GM10847 (cell line): Measurements from ENCODE around the gene TROAP.

Experiments
- POLR2A ChIP-seq: IDR thresholded peaks from 2 replicates; pipeline ENCODE4 v1.6.1; 2011; ENCODE audit not compliant: insufficient read length; ENCODE audit errors: extremely low read depth

Gene TROAP

DNA sequence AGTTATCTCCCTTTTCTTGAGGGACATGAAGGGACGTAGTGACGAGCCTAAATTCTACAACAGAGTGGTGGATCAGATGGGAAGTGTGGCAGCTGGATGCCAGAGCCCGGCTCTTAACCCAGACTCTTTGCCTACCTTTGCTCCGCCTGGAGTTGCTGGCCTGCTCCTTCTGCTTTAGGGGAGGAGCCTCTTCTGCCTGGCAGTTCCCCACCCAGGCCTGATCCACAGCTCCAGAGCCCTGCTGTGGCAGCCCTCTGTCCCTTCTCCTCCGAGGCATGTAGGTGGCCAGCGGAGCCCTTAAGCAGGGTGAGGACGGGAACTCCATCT, 30.4 kb upstream of the TROAP start:
- no peak for TF ChIP-seq POLR2A

DNA sequence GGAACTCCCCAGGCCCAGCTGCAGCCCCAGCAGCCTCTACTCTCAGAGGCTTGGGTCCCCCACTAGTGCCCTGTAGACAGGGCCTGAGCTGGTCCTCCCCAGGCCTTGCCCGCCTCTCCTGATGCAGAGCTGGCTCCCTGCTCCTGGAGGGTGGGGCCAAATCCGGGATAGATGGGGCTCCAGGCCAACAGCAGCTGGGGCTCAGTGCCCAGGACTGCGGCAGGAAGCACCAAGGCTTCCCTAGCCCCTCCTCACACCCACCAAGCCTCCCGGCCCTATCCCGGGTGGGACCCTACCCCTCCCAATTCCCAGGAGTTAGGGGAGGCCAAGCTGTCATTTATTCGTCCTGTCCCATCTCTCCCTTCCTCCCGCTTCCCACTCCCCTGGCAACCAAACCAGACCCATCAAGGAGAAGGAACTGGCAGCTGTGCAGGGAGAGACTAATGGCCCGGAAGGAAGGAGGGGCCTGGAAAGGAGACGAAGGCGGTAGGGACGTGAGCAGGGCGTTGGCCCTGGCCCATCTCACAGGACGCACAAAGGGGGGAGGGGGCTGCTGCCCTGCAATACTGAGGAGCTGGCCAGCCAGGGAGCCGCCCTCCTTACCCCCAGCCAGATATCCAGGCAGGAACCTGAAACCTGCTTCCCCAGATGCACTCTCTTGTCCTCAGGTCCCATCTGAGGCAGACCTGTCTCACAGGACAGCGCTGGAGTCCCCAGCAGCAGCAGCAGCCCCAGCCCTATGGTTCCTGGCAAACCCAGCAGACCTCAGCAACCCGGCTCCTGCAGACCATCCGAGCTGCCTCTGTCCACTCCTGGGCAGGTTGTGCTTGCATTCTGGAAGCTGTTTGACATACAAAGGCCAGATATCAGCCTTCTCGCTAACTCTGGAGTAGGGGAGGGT, 29.7 kb upstream of the TROAP start:
- TF ChIP-seq POLR2A: no peak

DNA sequence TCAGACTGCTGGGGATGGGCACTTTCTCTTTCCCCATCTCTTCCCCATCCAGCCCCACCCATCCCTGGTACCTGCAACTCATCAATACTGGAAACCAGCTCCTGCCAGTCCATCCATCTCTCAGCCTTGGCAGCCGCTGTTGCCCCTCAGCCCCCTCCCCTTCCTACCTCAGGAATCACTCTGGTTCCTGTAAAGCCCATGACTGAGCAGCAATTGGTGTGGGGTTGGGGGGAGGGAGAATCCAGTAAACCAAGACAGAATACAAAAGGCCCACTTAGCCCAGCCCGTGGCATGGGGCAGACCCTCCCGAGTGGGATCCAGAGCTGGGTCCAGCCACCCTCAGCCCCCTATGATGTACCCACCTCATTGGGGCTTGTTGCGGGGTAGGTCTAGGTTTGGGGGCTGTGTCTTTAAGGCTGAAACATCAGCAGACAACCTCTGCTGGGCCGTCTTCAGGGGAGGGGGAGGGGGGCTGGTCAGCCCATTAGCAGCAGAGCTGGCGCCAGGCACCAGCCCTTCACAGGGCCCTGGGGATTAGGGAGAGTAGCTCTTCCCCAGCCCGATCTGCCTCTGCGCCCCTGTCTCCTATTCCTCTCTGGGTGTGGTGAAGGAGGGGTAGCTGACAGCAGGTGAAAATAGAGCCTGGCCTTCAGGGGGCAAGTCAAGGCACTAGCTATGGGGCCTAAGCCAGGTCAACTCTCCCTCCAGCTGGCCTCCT, 28.8 kb upstream of the TROAP start:
- no peak for TF ChIP-seq POLR2A

GRCh38 chr12:49294804-49295081, 28.3 kb upstream of the TROAP start:
- TF ChIP-seq POLR2A: no peak

DNA sequence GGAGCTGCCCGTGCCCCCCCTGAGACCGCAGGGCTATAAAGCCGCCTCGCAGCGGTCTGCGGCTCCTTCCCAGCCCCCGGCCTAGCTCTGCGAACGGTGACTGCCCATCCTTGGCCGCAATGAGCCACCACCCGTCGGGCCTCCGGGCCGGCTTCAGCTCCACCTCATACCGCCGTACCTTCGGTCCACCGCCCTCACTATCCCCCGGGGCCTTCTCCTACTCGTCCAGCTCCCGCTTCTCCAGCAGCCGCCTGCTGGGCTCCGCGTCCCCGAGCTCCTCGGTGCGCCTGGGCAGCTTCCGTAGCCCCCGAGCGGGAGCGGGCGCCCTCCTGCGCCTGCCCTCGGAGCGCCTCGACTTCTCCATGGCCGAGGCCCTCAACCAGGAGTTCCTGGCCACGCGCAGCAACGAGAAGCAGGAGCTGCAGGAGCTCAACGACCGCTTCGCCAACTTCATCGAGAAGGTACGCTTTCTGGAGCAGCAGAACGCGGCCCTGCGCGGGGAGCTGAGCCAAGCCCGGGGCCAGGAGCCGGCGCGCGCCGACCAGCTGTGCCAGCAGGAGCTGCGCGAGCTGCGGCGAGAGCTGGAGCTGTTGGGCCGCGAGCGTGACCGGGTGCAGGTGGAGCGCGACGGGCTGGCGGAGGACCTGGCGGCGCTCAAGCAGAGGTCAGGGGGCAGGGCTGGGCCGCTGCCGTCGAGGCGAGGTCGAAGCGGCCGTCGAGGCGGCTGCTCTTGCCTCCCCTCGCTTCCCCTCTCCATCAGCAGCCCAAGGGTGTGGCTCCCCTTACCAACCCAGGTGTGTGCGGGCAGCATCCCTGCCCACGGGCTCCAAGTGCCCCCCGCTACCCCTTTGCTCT, 27.7 kb upstream of the TROAP start, which contains the start of gene PRPH:
Gene PRPH (plus strand): TSS at position 66 of the 855 bp plus-strand sequence. CDS start 54 bp downstream, at position 120.
- TF ChIP-seq POLR2A: no peak

GRCh38 chr12:49296034-49296835, 26.8 kb upstream of the TROAP start:
- TF ChIP-seq POLR2A: no peak

DNA sequence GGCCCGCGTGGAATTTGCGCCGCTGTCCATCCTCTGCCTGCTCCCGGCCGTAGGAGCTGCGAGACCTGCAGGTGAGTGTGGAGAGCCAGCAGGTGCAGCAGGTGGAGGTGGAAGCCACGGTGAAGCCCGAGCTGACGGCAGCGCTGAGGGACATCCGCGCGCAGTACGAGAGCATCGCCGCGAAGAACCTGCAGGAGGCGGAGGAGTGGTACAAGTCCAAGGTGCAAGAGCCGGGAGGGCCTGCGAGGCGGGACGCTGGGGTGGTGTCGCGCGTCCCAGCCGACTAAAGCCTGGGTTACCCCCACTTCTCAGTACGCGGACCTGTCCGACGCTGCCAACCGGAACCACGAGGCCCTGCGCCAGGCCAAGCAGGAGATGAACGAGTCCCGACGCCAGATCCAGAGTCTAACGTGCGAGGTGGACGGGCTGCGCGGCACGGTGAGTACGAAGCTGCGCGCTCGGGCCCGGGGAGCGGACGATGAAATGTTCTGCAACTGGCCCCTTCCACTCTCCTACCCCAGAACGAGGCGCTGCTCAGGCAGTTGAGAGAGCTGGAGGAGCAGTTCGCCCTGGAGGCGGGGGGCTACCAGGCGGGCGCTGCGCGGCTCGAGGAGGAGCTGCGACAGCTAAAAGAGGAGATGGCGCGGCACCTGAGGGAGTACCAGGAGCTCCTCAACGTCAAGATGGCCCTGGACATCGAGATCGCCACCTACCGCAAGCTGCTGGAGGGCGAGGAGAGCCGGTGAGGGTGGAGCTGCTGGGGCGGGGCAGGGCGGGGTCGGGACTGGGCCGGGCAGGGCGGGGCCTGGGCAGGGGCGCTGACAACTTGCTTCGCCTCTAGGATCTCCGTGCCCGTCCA, 26.0 kb upstream of the TROAP start:
- no peak for TF ChIP-seq POLR2A

GRCh38 chr12:49297695-49298060, 25.4 kb upstream of the TROAP start:
- TF ChIP-seq POLR2A: no peak

GRCh38 chr12:49298160-49298559, 24.9 kb upstream of the TROAP start:
- no peak for TF ChIP-seq POLR2A

GRCh38 chr12:49301760-49302159, 21.3 kb upstream of the TROAP start:
- TF ChIP-seq POLR2A: no peak

GRCh38 chr12:49304161-49304560, 18.9 kb upstream of the TROAP start:
- TF ChIP-seq POLR2A: no peak

GRCh38 chr12:49305762-49306510, 17.1 kb upstream of the TROAP start:
- TF ChIP-seq POLR2A: no peak

DNA sequence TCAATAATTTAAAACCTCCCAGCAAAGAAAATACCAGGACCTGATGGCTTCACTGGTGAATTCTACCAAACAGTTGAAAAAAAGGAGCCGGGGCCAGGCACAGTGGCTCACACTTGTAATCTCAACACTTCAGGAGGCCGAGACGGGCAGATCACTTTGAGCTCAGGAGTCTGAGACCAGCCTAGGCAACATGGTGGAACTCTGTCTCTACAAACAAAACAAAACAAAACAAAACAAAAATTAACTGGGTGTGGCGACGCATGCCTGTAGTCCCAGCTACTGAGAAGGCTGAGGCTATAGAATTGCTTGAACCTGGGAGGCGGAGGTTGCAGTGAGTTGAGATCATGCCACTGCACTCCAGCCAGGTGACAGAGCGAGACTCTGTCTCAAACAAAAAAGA, 13.7 kb upstream of the TROAP start:
- TF ChIP-seq POLR2A: no peak
